Naive thymus-derived CD8-positive, alpha-beta T cell (primary cell): ENCODE data around the gene SCART1. TPM values are rescaled to one million over a fixed set of nuclear protein-coding genes. Genes with fewer than 3 reads are reported as not detected.
"Not testable (repeated sequence)": the region's sequence is repeated elsewhere in the genome, so short reads cannot be mapped to it uniquely, and the experiment has no call there.

Experiments
- ATAC-seq, 2 donors: fragments of 150-1000 bp; cut with Tn5 transposase in 1 of 2; sonication (Bioruptor Pico), chemical (Tn5 transposase) in 1 of 2; 1 replicate in 1 of 2; 2 replicates in 1 of 2; pipeline ENCODE4 v1.10.0; 2021; ENCODE audit warnings: mild to moderate bottlenecking in 2 of 2, moderate library complexity in 2 of 2
- POLR2A ChIA-PET: fragments of 350-600 bp; sonication (Branson Sonifier 250); formaldehyde crosslinking; loops from one replicate; lab custom pipeline; 2021; ENCODE audit warnings: antibody characterized with exemption; lab: Charles Lee
- DNase-seq, 10 donors: peaks; one replicate each; pipeline versions ENCODE4 v3.0.0 to v3.0.0-alpha.2; 2020 to 2022
- H3K27ac Mint-ChIP-seq, 10 donors: one replicate each; pipeline ENCODE4 v1.8.0; 2020 to 2022; ENCODE audit warnings: mild to moderate bottlenecking in 10 of 10, mixed read lengths in 10 of 10, moderate library complexity in 4 of 10, inconsistent platforms in 1 of 10
- H3K27me3 Mint-ChIP-seq, 5 donors: one replicate each; pipeline ENCODE4 v1.8.0; 2021 to 2022; ENCODE audit warnings: mixed read lengths in 5 of 5
- H3K36me3 Mint-ChIP-seq, 3 donors: one replicate each; pipeline ENCODE4 v1.8.0; 2020 to 2022; ENCODE audit warnings: mixed read lengths in 3 of 3, mild to moderate bottlenecking in 2 of 3, inconsistent platforms in 1 of 3
- H3K4me1 Mint-ChIP-seq, 4 donors: one replicate each; pipeline ENCODE4 v1.8.0; 2021 to 2022; ENCODE audit warnings: mixed read lengths in 4 of 4
- H3K4me3 Mint-ChIP-seq, 10 donors: one replicate each; pipeline ENCODE4 v1.8.0; 2020 to 2022; ENCODE audit warnings: mild to moderate bottlenecking in 10 of 10, mixed read lengths in 10 of 10, moderate library complexity in 6 of 10, inconsistent platforms in 1 of 10
- H3K9me3 Mint-ChIP-seq, 9 donors: one replicate each; pipeline ENCODE4 v1.8.0; 2020 to 2022; ENCODE audit warnings: mixed read lengths in 9 of 9, mild to moderate bottlenecking in 3 of 9, inconsistent platforms in 1 of 9, moderate library complexity in 1 of 9
- polyA plus RNA-seq, 3 donors: library from polyadenylated mRNA; unstranded; fragments of 300-500 nt; fragmentation: Illumina TruSeq; gene quantifications; one replicate each; pipeline ENCODE4 v1.2.3, GENCODE V29; 2021
- total RNA-seq, 8 experiments: library from RNA in 2 of 8; stranded (reverse) in 2 of 8; gene quantifications; one replicate each; pipeline ENCODE4 v1.2.3 and lab custom pipeline; 2021 to 2026

The SCART1 gene
- total and polyA plus RNA-seq, 5 experiments from 2014 or later, result 0.04 to 4.2 (median 3.8) TPM; not detected in 2

DNA sequence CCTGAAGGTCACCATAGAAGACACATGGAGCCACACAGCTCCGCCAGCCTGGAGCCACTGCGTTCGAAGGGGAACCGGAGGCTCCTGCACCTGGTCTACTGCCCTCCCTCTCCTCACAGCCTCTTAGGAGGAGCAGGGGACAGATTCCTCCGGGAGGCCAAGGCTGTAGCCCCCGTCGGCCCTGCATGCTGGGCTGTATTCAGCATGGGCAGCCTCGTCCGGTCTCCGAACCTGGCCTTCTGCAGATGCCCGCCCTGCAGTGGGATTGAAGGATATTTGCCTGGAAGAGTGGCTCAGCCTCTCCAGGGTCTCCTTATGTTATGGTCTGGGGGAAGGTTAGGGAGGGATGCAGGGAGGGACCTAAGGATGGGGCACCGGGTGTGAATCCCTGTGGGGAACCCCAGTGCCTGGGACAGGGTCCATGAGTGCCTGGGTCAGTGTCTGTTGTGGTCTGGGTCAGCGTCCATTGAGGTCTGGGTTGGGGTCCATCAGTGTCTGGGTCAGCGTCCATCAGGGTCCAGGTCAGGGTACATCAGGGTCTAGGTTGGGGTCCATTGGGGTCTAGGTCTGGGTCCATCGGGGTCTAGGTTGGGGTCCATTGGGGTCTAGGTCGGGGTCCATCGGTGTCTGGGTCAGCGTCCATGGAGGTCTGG lies 13.0 kb upstream of the SCART1 start:
- peaks cover 8 to 46% (median 22%) of the 10 kb centered on the region in 5 donors for H3K27me3 Mint-ChIP-seq
- H3K36me3 Mint-ChIP-seq, result peaks cover 4 to 19% (median 5%) of the 10 kb centered on the region in 3 donors
- peaks cover 0 to 16% (median 4%) of the 10 kb centered on the region in 9 donors for H3K9me3 Mint-ChIP-seq
- ATAC-seq (no peak), DNase-seq (no peak)
- POLR2A ChIA-PET, result no interaction called here
- no peak overlapping the region for H3K27ac Mint-ChIP-seq
- H3K4me3 Mint-ChIP-seq, result no peak overlapping the region
- H3K4me1 Mint-ChIP-seq, result peaks cover 14 to 32% (median 24%) of the 10 kb centered on the region in 4 donors

DNA sequence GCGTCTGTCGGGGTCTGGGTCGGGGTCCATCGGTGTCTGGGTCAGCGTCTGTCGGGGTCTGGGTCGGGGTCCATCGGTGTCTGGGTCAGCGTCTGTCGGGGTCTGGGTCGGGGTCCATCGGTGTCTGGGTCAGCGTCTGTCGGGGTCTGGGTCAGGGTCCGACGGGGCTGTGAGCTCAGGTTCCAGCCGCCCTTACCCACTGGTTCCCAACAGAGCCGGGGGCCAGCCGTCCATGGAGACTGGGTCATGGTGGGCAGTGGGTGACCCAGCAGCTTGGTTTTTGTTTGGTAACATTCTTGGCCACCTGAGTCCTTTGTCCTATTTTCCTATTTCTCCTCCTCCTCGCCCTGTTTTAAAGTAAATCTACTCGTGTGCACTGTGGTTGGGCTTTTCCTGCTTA lies 12.4 kb upstream of the SCART1 start:
- H3K4me3 Mint-ChIP-seq, POLR2A ChIA-PET, DNase-seq, ATAC-seq: not testable (repeated sequence)
- peaks cover 0 to 16% (median 3%) of the 10 kb centered on the region in 9 donors for H3K9me3 Mint-ChIP-seq
- peaks cover 14 to 32% (median 24%) of the 10 kb centered on the region in 4 donors for H3K4me1 Mint-ChIP-seq
- H3K36me3 Mint-ChIP-seq, result peaks cover 3 to 19% (median 5%) of the 10 kb centered on the region in 3 donors
- peaks cover 8 to 44% (median 19%) of the 10 kb centered on the region in 5 donors for H3K27me3 Mint-ChIP-seq
- H3K27ac Mint-ChIP-seq, result peak overlapping the region in 1 of 10 donors; percentile 66

DNA sequence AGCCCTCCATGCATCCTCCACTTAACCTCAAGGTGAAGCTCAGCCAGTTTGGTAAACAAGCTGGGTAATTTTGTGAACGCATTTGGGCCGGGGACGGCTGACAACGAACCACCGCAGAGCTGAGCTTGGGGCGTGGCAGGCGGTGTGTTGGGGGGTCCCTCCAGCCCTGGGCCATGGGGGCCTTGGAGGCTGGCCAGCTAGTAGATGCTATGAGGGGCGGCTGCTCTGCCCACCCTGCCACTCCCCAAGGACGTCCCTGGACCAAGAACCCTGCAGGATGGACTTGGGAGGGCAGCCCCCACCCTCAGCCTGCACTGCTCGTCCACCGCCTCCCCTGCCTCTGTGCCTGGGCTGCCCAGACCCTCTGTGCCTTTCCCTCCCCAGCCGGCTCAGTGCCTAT lies 12.0 kb upstream of the SCART1 start:
- H3K9me3 Mint-ChIP-seq, result peaks cover 0 to 18% (median 3%) of the 10 kb centered on the region in 9 donors
- POLR2A ChIA-PET, result no interaction called here
- peaks cover 14 to 32% (median 24%) of the 10 kb centered on the region in 4 donors for H3K4me1 Mint-ChIP-seq
- H3K4me3 Mint-ChIP-seq, result peak overlapping the region in 1 of 10 donors; percentile 55
- DNase-seq, result peak in 1 of 10 donors; percentile 16
- H3K36me3 Mint-ChIP-seq, result peaks cover 3 to 15% (median 4%) of the 10 kb centered on the region in 3 donors
- H3K27ac Mint-ChIP-seq, result peak overlapping the region in 2 of 10 donors; percentile 66 to 71
- peaks cover 4 to 43% (median 15%) of the 10 kb centered on the region in 5 donors for H3K27me3 Mint-ChIP-seq
- ATAC-seq, result no peak

DNA sequence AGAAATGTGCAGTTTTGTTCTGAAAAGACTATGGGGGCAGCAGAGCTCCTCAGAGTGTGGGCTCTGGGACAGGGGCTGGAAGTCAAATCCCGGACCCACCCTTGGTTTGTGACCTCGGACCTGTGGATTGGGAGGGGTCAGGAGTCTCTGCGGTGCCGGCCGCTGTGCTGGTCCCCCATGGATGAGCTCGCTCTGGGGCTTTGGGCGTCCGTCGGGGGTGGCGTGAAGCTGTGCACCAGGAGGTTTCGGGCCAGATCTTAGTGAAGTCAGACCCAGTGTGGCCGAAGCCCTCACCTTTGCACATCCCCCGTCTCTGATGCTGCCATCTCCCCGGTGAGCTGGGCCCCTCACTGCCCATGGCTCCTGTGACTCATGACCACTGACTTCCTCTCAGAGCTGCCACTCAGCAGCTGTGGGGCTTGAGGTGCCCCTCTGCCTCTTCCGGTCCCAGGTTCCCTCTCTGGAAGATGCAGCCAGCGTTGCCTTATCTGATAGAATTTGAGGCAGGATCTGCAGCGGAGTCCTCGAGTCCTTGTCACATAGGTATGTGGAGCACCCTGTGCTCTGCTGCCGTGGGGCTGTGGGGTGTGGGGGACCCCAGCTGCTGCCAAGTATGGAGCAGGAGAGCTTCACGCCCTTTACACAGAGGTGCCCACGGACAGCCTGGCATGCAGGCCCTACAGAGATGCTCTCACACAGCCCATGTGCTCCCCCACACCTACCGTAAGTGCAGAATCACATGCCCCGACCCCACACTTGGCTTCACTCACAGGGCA lies 11.4 kb upstream of the SCART1 start:
- POLR2A ChIA-PET, result no interaction called here
- Mint-ChIP-seq H3K27ac (peak overlapping the region in 3 of 10 donors; percentile 20 to 71 (median 57)), H3K36me3 (peaks cover 6 to 9% (median 8%) of the 10 kb centered on the region in 3 donors), H3K4me3 (peak overlapping the region in 4 of 10 donors; percentile 8 to 55 (median 36)), H3K9me3 (peaks cover 1 to 24% (median 9%) of the 10 kb centered on the region in 9 donors), H3K27me3 (peaks cover 3 to 40% (median 14%) of the 10 kb centered on the region in 5 donors), H3K4me1 (peaks cover 14 to 32% (median 24%) of the 10 kb centered on the region in 4 donors)
- ATAC-seq, result no peak
- no peak for DNase-seq

DNA sequence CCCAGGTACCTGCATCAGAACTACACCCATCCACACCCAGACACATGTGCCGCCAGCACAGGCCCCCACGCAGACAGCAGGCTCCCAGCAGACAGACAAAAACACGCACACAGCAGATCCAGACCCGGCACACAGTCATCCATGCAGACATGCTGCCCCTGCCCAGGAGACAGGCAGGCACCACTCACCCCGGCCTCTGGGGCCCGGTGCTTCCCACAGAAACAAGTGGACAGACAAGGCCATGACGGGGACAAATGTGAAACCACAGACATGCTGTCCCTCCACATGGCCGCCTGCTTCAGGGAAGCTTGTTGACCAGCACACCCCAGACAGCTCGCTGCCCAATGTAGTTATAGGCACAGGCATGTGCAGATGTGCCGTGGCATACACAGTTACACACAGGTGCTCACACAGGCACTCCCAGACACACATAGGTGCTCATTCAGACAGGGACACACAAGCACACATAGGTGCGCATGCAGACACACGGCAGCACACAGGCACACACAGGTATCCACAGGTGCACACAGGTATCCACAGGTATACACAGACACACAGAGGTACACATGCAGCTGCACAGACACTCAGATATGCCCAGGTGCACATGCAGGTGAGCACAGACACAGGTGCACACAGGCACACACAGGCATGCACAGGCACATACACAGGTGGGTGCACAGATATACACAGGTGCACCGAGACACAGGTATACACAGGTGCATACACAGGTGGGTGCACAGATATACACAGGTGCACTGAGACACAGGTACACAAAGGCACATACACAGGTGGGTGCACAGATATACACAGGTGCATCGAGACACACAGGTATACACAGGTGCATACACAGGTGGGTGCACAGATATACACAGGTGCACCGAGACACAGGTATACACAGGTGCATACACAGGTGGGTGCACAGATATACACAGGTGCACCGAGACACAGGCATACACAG lies 10.5 kb upstream of the SCART1 start:
- H3K36me3 Mint-ChIP-seq, result peaks cover 13 to 17% (median 16%) of the 10 kb centered on the region in 3 donors
- H3K4me1 Mint-ChIP-seq, result peaks cover 14 to 27% (median 22%) of the 10 kb centered on the region in 4 donors
- peaks cover 2 to 33% (median 14%) of the 10 kb centered on the region in 5 donors for H3K27me3 Mint-ChIP-seq
- peak overlapping the region in 4 of 10 donors; percentile 20 to 71 (median 38) for H3K27ac Mint-ChIP-seq
- DNase-seq (no peak), ATAC-seq (no peak)
- peak overlapping the region in 2 of 10 donors; percentile 8 to 30 for H3K4me3 Mint-ChIP-seq
- POLR2A ChIA-PET, result no interaction called here
- H3K9me3 Mint-ChIP-seq, result peaks cover 10 to 32% (median 18%) of the 10 kb centered on the region in 9 donors

DNA sequence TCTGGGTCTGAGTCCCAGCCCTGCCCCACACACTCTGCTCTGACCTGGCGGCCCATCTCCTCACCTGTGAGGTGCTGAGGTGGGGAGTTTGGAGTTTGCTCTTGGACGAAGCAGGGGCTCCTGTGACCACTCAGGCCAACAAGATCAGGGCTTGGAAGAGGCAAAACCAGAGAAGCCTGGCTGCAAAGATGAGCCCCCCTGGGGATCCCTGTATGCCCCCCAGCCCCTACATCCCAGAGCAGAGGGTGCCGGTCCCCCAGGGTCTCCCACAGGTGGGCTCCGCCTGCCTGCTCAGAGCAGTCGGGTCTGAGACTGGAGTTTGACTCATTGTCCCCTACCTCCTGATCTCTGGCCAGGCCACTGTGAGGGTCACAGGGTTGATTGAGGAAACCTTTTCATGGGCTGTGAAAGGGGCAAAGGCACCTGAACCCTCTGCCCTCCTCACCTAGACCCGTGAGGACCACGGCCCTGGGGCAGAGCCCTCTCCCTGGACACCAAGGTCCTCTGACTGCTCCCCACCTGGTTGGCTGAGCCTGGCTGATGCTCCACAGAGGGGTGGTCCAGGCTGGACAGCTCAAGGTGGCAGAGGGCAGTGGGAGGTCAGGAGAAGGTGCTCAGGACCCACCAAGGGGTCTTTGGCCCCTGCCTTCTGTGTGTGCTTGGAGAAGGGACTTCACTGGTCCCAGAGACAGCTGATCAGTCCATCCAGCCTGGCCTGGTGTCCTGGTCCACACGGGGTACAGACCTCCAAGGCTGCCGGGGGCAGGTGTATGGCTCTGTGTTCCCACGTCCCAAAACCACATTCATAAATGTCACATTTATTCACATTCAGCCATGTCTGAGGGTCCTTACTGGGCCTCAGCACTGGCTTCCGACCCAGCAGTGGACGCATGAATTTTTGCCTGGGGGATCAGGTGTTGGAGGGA lies 9.1 kb upstream of the SCART1 start:
- Mint-ChIP-seq H3K36me3 (peaks cover 17 to 29% (median 18%) of the 10 kb centered on the region in 3 donors), H3K9me3 (peaks cover 11 to 45% (median 28%) of the 10 kb centered on the region in 9 donors), H3K27me3 (peaks cover 0 to 23% (median 9%) of the 10 kb centered on the region in 5 donors), H3K4me1 (peaks cover 11 to 19% (median 15%) of the 10 kb centered on the region in 4 donors), H3K4me3 (peak overlapping the region in 2 of 10 donors; percentile 15 to 46), H3K27ac (no peak overlapping the region)
- ATAC-seq (no peak), DNase-seq (no peak)
- POLR2A ChIA-PET, result no interaction called here

DNA sequence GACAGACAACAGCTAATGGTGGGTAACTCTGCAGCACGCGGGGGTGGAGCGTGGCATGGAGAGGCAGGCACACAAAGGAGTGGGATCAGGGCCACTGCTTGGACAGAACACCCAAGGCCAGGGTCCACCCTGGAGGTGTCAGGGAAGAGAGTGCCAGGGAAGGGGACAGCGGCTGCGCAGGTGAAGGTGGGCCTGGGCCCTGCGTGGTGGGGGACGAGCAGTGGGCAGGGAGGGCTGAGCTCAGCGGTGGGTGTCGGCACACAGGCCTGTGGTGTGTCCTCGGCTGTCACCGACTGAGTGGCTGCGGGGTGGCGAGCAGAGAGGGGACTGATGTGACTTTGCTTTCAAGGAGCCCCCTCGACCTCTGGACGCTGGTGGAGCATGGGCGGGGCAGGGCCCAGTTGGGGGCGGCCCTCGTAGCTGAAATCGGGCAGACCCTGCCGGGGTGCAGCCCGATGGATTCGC lies 8.4 kb upstream of the SCART1 start:
- H3K9me3 Mint-ChIP-seq, result peaks cover 11 to 46% (median 28%) of the 10 kb centered on the region in 9 donors
- ATAC-seq (no peak), DNase-seq (no peak)
- POLR2A ChIA-PET, result no interaction called here
- H3K27ac Mint-ChIP-seq, result no peak overlapping the region
- peaks cover 11 to 19% (median 15%) of the 10 kb centered on the region in 4 donors for H3K4me1 Mint-ChIP-seq
- peak overlapping the region in 1 of 10 donors; percentile 46 for H3K4me3 Mint-ChIP-seq
- H3K27me3 Mint-ChIP-seq, result peaks cover 0 to 23% (median 9%) of the 10 kb centered on the region in 5 donors
- peaks cover 17 to 29% (median 18%) of the 10 kb centered on the region in 3 donors for H3K36me3 Mint-ChIP-seq

DNA sequence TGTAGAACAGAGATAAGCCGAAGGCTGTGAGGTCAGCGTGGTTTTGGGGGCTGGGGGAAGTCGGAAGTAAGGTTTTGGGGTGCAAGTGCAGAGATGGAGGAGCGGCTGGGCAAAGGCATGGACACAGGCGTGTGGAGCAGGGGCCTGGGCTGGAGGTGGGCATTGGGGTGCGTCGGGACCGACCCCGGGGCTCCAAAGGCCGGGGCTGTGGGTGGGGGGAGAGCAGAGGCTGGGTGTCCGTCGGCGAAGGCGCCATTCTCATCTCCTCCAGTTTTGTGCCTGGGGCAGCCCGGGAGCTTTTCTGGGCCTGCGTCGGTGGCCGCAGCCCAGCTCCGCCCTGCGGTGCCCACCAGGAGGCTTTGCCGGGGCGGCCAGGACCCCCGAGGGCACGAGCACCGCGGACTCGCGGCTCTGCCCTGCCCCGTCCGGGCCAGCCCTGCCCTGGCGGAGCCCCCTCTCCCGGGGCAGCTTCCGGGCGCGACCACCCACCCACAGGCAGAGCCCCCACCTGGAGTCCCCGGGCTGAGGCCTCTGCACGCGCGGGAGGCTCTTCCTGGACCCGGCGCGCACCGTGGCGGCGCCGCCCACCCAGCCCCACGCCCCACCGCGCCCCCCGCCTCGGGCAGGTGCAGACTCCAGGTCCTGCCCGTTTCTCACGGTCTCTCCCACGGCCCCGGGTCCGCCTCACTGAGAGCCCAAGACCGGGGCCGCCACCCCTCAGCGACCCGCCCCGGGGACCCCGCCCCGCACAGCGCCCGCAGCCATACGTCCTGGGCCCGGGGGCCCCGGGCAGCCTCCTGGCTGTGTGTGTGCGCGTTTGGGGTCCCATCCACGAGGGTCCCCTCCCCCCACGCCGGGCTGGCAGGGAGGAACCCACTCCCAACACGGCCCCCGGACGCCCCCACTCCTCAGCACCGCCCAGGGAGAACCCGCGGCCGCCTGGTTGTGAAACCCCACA lies 7.7 kb upstream of the SCART1 start:
- Mint-ChIP-seq H3K4me1 (peaks cover 11 to 19% (median 15%) of the 10 kb centered on the region in 4 donors), H3K9me3 (peaks cover 11 to 52% (median 28%) of the 10 kb centered on the region in 9 donors), H3K27ac (no peak overlapping the region), H3K27me3 (peaks cover 0 to 23% (median 9%) of the 10 kb centered on the region in 5 donors), H3K4me3 (peak overlapping the region in 1 of 10 donors; percentile 19), H3K36me3 (peaks cover 17 to 29% (median 18%) of the 10 kb centered on the region in 3 donors)
- POLR2A ChIA-PET, result no interaction called here
- ATAC-seq (no peak), DNase-seq (no peak)

DNA sequence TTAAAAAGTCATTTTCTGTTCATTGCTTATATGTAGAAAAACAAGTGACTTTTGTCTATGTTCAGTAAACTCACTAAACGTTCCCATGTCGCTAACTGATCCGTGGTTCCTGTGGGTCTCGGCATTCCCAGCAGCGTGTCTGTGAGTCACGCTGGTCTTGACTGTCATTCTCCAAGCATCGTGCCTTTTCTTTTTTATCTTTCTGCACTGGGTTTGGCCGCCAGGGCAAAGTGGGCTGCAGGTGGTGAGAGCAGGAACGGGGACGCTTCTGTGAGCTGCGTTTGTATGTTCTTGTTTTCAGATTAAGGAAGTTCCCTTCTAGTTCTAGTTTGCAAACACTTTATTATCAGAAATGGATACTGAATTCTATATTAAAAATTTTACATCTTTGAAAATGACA lies 6.8 kb upstream of the SCART1 start:
- H3K27ac Mint-ChIP-seq, result no peak overlapping the region
- H3K36me3 Mint-ChIP-seq, result peaks cover 17 to 29% (median 18%) of the 10 kb centered on the region in 3 donors
- DNase-seq, result no peak
- H3K4me3 Mint-ChIP-seq, result no peak overlapping the region
- ATAC-seq, result no peak
- peaks cover 9 to 13% (median 13%) of the 10 kb centered on the region in 4 donors for H3K4me1 Mint-ChIP-seq
- peaks cover 11 to 52% (median 28%) of the 10 kb centered on the region in 9 donors for H3K9me3 Mint-ChIP-seq
- POLR2A ChIA-PET, result no interaction called here
- peaks cover 0 to 23% (median 9%) of the 10 kb centered on the region in 5 donors for H3K27me3 Mint-ChIP-seq

DNA sequence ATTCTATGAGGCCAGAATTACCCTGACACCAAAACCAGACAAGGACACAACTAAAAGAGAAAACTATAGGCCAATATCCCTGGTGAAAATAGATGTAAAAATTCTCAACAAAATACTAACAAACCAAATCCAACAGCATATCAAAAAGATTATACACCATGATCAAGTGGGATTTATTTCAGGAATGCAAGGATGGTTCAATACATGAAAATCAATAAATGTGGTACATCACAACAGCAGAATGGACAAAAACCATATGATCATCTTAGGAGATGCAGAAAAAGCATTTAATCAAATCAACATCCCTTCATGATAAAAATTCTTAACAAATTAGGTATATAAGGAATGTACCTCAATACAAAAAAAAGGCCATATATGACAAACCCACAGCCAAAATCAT lies 5.6 kb upstream of the SCART1 start:
- ATAC-seq (no peak), DNase-seq (no peak)
- H3K4me3 Mint-ChIP-seq, result no peak overlapping the region
- POLR2A ChIA-PET, result interaction anchor here (0.6 kb wide), 1 partner anchor 234 kb away, joined by 3 read pairs; no protein-coding TSS in a partner anchor
- peaks cover 0 to 4% (median 2%) of the 10 kb centered on the region in 4 donors for H3K4me1 Mint-ChIP-seq
- H3K27me3 Mint-ChIP-seq, result peaks cover 0 to 16% (median 9%) of the 10 kb centered on the region in 5 donors
- H3K9me3 Mint-ChIP-seq, result peaks cover 11 to 50% (median 28%) of the 10 kb centered on the region in 9 donors
- peaks cover 11 to 29% (median 18%) of the 10 kb centered on the region in 3 donors for H3K36me3 Mint-ChIP-seq
- H3K27ac Mint-ChIP-seq, result no peak overlapping the region
